Measurements from ENCODE around the gene ZIC3.
"Not testable (repeated sequence)": the region's sequence is repeated elsewhere in the genome, so short reads cannot be mapped to it uniquely, and the experiment has no call there.

The ZIC3 gene

DNA sequence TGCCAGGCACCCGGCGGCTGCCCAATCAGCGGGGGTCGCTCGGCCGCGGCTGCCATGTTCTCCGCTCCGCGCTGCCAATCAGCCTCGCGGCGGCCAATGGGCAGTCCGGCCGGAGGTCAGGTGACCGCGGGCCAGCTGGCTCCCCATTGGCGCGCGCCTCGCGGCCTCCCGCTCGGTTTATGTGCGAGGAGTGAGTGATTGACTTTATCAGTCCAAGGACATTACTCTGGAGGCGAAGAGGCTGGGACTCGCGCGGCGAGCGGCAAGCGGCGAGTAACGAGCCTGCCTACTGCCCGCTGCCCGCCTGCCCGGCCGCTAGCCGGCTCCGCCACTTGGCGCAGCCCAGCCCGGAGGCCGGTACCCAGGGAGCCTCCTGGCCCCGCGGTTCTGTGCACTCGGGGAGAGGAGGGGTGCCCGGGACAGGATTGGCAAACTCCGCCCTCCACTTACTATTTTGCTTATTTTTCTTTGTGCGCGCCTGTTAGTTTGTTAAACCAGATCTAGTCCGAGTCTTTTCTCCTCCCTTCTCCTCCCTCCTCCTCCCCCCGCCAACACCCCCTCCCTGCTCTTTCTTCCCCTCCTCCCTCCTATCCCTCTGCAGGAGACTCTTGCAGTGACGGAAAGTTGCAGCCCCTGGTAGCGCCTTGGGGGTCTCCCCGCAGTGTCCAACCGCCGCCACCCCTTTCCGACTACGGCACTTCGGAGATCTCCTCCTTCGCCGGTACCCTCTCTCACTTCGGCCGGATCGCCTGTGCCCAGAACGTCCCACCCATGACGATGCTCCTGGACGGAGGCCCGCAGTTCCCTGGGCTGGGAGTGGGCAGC, at the start of gene ZIC3:
Gene ZIC3, plus strand, starts transcription at position 207 of the 825 bp plus-strand sequence. Its CDS starts 565 bp downstream, at position 772.
- no peak for DNase-seq (ENCODE audit: low read depth)

DNA sequence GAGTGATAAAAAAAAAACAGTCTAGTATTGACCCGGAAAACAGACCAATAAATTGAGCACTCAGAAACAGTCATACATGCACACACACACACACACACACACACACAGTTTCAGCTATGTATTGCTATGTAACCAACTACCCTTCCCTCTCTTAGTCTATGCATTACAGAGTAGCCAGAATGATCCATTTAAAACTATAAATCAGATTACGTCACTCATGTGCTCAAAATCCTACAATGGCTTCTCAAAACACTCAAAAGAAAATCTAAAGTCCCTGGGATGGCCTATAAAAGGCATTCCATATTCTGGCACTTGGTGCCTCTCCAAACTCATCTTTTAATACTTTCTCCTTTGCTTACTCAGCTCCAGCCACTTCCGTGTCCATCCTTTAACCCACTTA, 46.5 kb upstream of the ZIC3 start:
- no peak for DNase-seq (ENCODE audit: low read depth)

DNA sequence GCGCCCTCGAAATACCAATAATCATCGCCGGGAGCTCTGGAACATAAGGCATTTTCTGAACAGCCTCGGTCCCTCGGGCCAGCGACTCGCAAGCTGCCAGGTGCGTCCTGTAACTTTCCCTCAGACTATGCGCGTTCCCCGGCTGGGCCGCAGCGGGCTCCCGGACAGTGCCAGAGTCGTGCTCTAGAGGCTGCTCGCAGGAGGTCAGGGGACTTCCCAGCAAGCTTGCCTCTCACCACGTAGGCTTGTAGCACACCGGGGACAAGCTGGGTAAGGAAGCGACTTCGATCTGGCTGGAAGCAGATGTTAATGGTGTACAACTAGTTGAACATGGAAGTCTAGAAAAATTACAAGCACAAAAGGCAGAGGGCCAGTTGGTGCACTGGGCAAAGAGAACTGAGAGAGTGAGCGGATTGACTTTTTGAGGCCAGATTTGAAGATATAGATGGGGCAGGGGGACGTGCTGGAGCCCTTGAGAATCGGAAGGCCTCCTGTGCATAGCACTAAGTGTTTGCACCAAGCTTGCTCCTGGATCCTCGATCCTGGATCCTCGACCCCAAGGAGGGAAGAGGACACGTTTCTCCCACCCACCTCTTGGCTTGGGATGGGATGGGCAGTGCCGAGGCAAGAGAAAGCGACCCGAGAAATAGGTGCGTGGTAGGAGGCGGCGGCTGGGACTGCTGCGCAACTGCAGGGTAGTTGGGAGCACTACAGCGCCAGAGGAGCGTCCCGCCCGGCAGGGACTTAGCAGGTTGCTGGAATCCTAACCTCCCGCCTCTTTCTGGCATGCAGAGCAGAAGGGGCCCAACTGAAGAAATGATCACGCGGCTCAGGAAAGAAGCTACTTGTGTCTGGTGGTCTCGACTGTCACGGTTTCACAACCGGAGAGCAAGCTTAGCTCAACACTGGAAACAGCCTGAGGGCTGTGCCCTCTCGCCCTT, 19.9 kb upstream of the ZIC3 start:
- no peak for DNase-seq (ENCODE audit: low read depth)

DNA sequence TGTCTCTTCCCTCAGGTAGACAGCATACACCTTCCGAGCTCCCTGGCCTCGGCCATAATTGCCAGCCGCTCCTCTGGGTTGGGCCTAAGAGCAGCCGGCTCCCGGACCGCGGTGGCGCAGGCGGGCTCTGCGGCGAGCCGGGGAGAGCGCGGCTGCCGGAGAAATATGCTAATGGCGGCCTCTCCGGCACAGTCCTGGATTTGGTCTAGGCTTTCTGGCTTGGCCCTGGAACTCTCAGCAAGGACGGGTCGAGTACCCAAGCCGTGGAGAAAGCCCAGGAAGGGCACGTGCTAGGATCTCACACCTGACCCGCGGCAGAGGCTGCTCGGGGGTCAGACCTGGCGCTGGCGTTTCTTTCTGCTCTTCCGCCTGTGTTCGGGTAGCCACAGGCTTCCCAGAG, 18.6 kb upstream of the ZIC3 start:
- no peak for DNase-seq (ENCODE audit: low read depth)

DNA sequence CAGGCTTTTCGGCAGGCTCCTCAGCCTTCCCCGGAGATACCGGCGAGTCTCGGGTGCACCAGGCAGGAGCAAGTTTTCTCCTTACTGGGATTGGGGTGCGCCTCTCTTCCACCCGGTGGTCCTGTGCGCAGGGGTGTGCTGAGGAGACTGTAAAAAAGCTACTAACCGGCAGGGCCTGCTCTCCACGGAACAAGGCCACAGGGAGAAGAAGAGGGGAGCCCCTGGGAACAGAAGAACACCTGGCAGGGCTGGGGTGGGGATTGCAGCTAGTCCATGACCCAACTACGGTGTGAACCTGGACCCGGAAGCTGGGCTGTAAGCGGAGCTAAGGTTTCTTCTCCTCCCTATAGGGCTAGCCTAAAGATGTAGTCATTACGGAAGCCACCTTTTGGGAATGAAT, 17.7 kb upstream of the ZIC3 start:
- DNase-seq (ENCODE audit: low read depth): no peak

DNA sequence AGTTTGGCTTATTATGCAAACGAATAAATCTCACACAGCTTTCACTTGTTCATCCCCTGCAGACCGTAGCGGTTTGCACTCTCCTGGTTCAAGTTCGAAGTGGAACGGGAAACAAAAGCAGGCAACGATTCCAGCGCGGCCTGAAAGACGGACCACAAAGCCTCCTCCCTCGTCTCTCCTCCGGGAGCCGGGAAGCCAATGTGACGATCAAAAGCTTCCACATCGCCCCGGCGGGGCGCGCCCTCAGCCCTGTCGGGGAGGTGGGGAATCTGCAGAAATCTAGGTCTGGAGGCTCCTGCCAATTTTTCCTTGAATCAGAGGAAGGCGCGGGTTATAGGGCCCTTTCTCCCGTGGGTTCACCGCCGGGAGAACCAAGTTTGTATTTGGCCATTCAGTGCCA, 16.9 kb upstream of the ZIC3 start:
- no peak for DNase-seq (ENCODE audit: low read depth)

DNA sequence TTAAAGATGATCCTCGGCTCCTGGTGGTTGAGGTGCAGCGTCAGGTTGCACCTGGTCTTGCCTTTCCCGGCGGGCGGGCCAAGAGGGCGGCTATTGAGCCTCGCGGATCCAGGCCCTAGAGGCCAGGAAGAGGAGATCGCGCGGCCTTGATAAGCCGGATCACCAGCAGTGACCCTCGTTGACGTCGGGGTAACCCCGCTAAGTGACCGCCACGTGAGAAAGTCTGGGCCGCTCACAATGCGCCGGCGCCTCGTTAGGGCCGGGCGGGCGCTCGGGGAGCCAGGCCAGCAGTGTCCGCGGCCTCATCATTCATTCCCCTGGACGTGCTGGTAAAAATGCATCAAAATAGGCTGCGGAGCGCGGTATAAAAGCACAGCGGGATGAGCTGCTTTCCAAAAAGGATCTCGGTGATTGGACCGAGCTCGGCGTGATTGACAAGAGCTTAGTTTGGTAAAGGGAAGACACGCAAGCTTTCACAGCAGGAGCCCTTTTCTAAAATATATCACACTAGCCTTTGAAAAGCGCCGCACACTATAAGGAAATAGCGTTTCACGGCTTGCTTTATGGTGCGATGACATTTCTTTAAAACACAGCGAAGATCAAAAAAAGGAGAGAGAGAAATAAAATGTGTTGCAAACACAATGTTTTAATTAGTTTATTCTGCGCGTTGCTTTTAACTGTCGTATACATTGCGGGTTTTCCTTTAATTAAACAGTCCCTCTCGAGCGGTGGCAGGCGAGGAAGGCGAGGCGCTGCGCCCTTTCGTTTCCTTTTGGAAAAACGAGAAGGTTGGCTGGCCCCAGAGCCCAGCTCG, 15.9 kb upstream of the ZIC3 start:
- no peak for DNase-seq (ENCODE audit: low read depth)

DNA sequence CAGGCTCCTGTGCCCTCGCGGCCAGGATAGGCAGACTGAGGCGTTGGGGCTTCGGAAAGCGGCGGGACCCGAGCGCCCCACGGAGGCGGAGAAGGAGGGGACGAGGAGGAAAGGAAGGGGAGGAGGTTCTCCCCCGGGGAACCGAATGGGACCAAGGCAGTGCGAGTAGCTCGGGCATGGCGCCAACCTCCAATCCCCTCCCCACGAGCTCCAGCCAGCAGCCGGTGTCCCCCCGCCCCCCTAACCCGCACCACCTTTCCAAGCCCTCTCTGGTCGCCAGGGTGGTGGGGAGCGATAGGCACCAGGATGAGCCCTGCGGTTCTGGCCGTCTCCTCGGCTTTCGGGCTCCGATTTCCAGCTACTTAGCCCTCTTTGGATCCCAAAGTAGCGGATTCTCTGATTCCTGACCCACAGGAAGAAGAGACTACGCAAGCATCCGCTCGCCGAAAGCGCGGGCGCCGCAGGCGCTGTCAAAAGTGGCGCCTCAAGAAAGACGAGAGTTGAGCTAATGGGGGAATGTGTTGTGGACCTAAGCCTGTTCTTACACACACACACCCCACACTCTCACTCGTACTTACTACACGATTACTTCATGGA, 15.2 kb upstream of the ZIC3 start:
- no peak for DNase-seq (ENCODE audit: low read depth)

DNA sequence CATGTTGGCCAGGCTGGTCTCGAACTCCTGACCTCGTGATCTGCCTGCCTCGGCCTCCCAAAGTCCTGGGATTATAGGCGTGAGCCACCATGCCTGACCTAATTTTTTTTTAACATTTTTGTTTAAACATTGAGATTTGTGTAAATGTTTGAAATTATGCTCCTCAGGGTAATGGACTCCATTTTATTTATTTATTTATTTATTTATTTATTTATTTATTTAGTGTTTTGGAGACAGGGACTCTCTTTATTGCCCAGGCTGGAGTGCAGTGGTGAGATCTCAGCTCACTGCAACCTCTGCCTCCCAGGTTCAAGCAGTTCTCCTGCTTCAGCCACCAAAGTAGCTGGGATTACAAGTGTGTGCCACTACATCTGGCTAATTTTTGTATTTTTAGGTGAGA, 13.8 kb upstream of the ZIC3 start:
- not testable (repeated sequence) for DNase-seq (ENCODE audit: low read depth)

DNA sequence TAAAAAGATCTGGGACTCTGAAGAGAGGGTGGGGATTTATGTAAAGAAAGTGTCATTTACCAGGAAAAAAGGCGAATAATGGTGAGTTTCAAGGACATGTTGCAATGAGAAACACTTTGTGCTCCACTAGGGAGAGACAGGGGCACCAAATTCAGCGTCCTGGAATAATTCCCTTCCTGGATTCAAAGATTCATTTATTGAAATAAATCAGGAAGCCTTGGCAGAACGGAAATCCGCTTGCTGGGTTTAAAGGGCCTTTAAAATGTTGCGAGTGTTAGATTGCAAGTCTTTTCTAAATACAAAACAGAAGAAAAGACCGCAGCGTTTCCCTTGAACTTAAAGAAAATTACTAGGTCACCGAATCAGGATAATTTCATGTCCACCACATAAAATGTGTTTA, 3.8 kb upstream of the ZIC3 start:
- DNase-seq (ENCODE audit: low read depth): no peak

DNA sequence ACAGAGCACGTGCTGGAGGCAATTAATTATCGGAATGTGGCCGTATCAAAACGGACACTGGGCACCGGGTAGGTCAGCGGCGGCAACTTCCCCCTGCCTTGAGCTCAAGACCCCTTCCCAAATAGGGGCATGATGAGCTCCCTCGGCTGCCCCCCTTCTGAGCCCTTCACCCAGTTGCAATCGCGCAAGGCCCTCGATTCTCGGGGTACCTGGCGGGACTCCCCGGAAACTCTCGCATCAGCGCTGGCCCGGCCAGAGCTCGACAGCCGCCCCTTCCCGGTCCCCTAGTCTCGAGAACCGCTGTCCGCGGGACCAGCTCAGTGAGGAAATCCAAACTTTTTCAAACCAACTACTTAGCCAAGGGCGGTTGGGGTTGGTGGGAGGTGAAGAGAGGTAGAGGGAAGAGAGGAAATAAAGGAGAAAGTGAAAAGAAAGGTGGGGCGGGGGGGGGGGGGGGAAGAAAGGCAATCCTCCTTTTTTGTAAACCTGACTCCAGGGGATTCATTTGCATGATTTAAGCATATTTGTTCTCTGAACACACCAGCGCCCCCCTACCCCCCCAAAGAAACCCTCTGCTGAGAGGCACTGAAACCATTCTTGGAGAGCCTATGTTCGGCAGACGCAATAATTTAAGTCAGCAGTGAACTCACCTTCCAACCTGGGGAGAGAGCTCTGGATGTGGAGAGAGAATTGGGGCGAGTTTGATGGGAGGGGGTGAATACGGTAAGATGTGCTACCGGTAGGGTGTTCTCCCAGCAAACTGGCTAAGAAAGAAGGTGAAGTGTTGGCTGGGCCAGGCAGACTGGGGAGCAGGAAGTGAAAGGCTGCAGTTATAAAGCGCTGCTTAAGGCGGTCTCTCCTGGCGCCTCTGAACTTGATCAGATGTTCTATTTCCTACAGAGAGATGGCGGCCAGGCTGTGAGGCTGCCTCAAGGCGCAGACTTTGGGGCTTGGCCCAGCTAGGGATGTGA, 2.0 kb upstream of the ZIC3 start:
- no peak for DNase-seq (ENCODE audit: low read depth)

DNA sequence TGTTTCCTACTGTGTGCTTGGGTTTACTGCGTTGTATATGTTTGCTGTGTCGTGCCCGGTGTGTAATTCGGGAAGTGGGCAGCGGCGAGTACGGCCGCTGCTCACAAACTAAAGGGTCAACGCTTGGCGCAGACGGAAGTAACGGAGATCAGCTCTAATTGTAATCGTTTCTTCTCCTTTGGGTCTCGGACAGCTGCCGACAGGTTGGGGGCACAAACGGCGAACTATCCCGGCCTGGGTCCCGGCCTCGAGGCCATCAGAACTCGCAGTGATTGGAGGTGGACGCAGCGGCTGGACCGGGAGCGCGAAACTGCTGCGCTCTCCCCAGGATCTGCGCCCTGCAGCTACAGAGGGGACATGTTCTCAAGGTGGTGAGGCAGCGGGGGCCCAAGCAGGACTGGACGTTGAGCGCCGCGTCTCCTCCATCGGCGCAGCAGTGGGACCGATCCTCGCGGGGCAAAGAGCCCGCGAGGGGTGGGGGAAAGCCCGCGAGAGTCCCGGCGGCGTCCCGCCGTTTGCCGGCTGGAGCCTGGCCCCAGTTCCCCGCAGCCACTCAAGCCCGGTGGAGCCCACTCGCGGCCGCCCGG, 516 bp upstream of the ZIC3 start:
- DNase-seq (ENCODE audit: low read depth): no peak

DNA sequence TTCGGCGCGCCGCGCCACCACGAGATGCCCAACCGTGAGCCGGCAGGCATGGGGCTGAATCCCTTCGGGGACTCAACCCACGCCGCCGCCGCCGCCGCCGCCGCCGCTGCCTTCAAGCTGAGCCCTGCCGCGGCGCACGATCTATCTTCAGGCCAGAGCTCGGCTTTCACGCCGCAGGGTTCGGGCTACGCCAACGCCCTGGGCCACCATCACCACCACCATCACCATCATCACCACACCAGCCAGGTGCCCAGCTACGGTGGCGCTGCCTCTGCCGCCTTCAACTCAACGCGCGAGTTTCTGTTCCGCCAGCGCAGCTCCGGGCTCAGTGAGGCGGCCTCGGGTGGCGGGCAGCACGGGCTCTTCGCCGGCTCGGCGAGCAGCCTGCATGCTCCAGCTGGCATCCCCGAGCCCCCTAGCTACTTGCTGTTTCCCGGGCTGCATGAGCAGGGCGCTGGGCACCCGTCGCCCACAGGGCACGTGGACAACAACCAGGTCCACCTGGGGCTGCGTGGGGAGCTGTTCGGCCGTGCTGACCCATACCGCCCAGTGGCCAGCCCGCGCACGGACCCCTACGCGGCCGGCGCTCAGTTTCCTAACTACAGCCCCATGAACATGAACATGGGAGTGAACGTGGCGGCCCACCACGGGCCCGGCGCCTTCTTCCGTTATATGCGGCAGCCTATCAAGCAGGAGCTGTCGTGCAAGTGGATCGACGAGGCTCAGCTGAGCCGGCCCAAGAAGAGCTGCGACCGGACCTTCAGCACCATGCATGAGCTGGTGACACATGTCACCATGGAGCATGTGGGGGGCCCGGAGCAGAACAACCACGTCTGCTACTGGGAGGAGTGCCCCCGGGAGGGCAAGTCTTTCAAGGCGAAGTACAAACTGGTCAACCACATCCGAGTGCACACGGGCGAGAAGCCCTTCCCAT, 1.1 kb downstream of the ZIC3 start:
- DNase-seq (ENCODE audit: low read depth): no peak

DNA sequence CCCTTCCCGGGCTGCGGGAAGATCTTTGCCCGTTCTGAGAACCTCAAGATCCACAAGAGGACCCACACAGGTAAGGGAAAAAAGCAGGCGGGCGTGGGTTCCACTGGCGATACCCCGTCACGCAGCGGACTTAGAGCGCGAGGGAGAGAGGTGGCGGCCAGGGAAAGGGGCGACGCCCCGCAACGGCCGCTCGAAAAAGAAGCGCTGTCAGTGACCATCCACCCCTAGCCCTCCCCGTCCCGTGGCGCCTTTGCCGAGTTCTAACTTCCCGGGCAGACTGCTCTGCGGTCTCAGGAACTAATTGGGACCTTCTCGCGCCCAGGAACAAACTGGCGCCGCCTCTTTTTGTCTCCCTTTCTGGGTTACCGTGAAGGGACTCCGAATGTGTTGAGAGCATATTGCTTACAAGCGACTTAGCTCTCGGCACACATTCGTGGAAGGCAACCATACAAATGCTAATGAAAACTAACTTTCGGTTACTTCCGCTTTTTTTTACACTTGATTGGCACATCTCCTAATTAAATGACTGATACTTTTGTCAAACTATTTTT, 1.8 kb downstream of the ZIC3 start:
- DNase-seq (ENCODE audit: low read depth): no peak

DNA sequence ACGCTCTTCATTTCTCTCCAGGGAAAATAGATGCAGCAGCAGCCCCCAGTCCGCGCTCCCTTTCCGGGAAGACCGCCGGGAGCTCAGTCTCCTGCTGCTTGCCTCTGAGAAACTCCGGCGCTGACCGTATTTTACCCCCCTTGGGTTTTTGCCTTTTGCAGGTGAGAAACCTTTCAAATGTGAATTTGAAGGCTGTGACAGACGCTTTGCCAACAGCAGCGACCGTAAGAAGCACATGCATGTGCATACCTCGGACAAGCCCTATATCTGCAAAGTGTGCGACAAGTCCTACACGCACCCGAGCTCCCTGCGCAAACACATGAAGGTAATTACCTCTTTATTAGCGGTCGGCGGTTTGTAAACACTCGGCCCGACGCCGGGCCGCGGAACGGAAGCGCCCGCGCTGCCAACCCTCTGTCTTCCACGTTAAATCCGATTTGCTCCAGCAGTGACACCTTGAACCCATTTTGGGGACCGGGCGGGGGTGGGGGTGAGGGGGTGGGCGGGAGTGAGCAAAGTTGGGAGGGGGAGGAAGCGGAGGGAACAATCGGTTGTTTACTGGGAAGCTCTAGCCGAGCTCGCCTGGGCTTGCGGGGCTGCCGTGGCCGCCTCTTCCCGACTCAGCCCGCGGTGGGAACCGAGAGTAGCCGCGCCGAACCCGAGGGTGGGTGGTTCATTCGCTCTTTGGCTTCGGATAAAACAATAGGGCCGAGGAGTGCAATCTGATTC, 3.0 kb downstream of the ZIC3 start:
- DNase-seq (ENCODE audit: low read depth): no peak

DNA sequence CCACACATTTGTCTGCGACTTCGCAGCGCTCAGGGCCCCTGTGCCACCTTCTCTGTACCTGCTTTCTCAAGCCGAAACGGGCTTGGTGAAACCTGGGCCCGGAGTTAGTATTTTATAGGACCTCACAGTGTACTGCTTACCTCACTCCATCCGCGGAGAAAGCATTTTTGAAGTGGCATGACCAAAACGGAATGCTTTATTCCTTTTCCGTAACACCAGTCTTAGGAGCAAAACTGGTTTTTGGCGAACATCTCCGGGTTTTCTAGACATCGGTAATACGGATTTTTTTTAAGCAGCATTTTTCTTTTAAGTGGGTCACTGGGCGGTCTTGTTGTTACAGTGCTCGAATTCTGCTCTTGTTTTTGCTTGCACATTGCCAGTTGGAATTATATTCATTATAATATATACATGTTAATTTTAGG, 3.6 kb downstream of the ZIC3 start:
- DNase-seq (ENCODE audit: low read depth): no peak

DNA sequence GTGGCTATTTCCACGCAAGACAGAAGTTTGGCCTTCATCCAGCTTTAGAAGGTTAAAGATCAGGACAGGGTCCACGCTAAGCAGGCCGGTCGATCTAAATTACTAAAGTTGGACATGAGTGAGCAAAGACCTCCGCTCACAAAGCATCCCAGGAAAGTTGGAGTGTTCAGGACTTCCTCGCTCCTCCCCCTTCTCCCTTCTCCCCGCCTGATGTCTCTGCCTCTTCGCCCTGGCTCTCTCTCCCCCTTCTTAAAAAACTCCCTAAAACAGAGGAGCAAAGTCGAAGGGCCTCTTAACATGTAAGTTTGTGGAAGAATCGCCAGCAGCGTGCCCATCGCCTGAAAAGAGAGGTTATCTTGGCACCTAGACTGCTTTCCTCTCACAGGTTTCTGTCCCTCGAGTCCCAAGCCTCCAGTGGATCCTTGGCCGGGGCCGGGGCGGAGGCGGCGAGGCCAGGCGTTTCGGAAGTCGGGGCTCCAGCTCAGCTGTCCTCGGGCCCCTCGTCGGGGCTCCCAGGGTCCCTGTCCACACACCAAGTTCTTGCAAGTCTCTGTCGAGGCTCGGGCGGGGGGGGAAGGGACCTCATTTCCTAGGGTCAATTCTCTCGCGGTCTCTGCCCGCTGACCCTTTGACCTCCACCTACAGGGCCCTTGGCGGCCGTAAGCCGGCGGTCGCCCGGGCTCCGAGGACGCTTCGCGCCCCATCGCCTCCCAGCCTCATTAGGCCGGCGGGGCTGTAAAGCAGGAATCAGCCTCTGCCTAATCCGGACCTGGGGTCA, 7.6 kb downstream of the ZIC3 start:
- no peak for DNase-seq (ENCODE audit: low read depth)

Measured in HS-27A (cell line).